DMS 273 (cell line): ENCODE data around the gene LELP1.

Experiments used
- DNase-seq: peaks from one replicate; lab custom pipeline; 2025; ENCODE audit not compliant: unreplicated experiment; lab: John Stamatoyannopoulos, UW

Gene LELP1

GRCh38 chr1:153228491-153228890 is 25.3 kb downstream of the LELP1 start:
- DNase-seq = no peak

DNA sequence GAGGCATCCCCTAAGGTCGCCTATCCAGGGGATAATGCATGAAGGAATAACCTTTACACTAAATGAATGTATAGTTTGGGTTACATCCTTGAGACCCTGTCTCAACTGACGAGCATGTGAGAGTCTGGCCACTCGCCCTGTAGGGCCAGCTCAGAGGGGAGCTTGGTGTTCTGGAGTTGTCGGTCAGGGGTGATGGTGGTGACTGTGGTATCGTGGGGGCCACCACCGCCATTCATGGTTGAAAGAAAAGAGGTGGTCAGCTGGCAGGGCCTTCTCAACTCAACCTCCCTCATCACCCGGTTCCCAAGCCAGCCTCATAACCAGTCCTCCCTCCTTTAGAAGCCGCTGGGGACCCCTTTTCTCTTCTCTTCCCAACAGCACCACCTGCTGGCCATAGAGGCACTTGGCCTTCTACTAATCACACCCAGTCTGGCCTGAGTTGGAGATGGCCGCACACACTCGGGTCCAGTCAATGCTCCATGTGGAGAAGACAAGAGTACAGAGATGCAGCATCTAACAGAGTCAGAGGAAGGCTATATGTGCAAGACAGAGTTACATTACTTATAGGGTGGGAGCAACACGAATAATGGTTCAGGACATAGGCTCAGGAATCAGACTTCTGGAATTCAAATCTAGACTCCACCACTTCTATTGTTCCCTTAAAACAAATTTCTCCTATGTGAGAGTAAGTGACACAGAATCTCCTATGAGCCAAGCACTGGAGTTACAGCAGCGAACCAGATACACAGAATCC is 26.0 kb downstream of the LELP1 start:
- peak; percentile 52 for DNase-seq

GRCh38 chr1:153231363-153231762 is 28.1 kb downstream of the LELP1 start:
- DNase-seq = no peak

DNA sequence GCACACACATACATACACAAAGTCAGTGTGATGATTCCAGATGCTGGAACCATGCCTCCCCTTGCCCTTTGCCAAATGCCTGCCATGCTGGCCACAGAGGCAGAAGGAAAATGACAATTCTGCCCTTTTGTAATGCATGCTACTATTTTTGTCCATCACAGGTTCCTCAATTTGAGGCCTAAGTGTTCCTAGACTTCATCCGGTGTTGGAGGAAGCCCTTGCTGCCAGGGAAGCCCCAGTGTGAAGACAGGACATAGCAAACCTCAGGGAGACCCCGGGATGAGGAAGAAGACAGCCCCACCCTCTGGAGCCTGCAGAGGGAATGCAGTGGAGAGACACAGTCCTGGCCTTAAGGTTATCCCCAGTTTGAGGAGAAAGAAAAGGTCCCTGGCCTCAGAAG is 28.6 kb downstream of the LELP1 start:
- DNase-seq = no peak

DNA sequence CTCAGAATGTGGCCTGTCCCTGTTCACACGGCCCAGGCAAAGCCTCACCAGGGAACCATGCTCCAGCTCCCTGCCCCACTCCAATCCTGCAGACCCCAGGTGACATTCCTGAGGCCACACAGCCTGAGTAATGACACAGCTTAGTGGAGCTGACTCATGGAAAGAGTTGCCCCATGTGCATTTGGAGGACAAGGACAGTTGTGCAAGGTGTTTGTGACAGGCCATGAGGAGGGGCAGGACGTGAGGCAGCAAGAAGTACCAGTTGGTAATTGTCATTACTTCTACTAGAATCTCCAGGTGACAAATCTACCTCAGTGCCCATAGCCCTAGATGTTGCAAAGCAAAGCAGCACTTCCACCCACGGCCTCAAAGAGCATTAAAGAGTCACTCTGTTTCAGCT is 29.3 kb downstream of the LELP1 start:
- DNase-seq = no peak

DNA sequence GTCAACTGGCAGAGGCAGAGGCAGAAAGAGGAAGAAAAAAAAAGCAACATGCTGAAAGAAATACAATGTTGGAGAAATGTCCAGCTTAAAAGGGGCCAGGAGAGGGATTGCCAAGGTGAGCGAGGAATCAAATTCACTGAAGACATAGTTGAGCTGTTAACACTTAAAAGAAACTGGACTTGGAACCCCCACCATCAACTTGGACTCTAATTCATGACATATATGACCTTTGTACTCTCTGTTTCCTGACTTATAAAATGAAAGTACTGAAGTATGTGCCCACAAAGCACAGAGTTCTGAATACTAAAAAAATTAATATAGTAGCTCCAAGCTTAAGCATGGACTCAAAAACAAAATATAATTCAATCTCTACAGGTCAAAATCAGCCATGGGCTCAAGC is 30.2 kb downstream of the LELP1 start:
- no peak for DNase-seq

- peak; percentile 39 for DNase-seq
These were observed 35.3 kb downstream of the LELP1 start for GRCh38 chr1:153238527-153238926.

DNA sequence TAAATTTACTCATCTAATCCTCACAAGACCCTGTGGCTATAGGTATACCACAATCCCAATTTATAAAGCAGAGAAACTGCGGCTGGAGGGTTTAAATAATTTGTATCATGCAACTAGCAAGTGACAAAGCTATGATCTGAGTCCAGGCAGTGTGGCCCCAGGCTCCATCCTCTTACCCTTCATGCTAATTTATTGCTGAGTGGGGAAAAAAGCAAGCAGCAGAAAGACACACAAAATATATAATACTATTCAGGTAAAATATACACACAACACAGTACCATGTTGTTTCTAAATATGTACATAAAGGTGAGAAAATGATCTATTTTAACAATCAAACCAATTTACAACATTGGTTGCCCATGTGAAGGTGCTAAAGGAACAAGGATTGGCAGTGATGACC is 38.9 kb downstream of the LELP1 start:
- no peak for DNase-seq

DNA sequence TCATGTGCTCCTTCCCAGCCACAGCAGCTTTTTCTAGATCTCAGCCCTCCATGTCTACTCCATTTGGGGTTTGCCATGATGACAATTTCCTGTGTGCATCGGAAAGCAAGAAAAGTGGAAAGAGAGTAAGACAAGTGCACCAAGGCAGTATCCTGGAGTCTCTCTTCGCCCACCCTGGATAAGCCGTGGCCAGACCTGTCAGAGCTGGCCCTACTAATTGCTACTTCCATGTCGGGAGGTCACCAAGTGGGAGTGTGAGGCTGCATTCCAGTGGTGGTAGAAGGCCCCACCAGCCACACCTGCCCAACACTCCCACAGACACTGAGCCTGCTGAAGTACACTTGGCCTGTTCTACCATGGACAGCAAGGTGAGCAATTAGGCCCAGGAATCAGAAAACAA is 42.2 kb downstream of the LELP1 start:
- DNase-seq = no peak

GRCh38 chr1:153246018-153246417 is 42.8 kb downstream of the LELP1 start:
- DNase-seq = no peak

DNA sequence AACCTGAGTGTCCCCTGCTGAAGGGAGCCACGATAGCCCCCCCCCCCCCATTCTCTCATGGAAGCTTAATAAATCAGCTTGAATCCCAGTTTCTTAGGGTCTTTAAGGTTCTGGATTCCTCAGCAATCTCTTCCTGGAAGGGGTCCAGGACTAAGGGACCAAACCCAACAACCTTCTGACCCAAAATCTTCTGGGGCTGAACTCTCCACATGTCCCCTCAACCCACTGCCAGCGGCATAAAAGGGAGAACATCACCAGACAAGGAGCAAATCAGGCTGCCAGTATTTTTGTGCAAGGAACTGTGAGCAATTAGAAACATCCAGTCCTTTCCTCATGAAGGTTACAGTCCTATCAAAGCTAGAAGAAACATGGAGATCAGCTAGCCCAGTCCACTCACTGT is 43.6 kb downstream of the LELP1 start:
- no peak for DNase-seq

DNA sequence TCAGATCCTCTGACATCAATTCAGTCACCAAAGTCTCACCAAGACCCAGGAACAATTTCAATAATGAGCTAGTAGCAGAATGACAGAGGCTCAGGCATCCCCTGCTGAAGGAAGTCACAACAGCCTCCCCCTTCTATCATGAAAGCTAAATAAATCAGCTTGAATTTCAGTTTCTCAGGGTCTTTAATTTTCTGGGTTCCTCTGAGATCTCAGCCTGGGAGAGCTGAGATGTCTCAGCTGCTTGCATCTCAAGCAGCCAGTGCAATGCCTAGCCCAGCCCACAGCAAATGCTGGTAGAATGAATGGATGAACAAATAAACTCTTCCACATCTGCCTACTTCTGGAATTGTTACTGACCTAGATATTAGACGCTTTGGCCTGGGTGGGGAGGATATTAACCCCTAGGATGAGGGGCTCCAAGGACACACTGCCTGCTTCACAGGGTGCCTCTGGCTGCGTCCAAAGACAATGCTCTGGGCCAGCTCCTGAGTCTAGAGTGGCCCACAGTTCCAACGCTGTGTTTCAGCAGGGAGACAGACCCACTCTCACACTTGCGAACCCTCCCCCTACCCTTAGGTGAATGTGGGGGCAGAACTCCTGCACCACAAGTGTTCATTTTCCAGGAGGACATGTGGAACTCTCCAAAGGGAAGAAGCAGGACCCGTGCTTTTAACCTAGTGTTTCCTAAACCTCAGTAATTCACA is 45.1 kb downstream of the LELP1 start:
- no peak for DNase-seq

DNA sequence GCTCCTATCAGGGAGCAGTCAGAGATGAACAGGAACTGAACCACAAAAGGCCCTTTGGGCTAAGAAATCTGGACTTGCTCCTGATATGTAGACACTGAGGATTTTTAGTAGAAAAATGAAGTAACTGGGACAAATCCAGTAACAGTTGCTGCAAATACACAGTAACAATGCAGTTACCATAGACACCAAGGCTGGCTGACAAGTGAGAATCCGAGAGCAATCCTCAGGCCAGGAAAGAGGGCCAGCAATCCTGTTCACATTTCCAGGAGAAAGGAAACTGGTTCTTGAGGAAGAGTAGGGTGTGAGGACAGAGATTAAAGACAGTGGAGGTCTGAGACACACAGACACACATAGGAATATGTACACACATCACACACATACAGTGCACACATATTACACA is 46.9 kb downstream of the LELP1 start:
- no peak for DNase-seq

DNA sequence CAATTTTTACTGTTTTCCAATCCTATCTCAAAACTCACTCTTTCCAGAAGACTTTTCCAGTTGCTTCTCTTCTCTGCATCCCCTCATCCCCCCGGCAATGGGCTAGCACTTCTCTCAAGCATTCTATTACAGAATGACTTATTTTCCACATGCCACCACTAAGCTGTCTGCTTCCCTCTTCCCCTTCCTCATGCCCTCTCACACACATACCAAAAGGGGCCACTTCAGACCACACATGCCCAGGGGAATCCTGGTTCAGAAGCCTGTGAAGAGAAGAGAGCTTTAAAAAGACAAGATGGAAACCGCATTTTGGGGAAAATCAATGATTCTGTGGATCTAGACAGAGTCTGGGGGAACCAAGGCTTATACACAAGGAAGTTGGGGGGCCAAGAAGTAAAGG is 47.9 kb downstream of the LELP1 start:
- no peak for DNase-seq

- no peak for DNase-seq
These were observed 48.3 kb downstream of the LELP1 start for GRCh38 chr1:153251562-153251961.

DNA sequence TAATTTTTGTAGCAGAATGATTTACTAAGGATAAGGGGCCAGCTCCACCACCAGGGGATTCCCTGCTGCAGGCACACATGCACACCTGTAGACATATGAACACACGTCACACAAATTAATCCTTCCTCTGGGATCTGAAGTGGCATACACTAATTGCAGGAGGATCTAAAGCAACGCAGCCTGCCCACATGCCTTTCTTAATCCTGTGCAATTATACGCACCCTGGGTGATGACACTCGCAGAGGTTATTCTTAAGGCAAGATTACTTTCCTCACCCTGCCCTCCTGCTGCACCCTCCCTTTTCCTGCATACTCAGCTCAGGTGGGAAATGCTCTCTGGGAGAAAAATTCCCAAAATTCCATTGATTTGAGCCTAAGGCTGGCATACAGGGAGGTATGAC is 48.8 kb downstream of the LELP1 start:
- DNase-seq = no peak

DNA sequence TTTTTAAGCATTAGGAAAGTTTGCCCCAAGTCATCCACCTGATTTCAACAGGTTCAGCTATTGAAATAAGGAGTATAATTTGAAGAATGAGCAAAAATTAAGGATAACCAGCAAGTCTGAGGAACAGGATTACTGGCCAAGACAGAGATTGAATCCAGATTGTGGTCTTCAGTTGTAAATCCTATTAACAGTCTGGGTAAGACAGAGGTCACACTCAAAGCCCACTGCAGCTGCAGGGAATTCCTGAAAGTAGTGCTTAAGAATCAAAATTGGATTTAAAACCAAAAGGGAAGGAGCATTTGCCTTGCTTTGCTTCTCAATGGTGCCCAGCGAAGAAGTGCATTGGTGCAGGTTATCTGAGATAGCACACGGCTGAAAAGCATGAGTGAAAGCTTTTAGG is 49.8 kb downstream of the LELP1 start:
- no peak for DNase-seq

- DNase-seq = no peak
These were observed 50.5 kb downstream of the LELP1 start for GRCh38 chr1:153253693-153254092.
